T-helper 1 cell treated with Interleukin-12 subunit alpha and Interleukin-12 subunit beta and Interleukin-4 antibody, amounts not matched to agents 30 ng/mL and 1 ng/mL, for 36 hours (primary cell): ENCODE measurements around the gene CLPSL1. TPM values are rescaled to one million over a fixed set of nuclear protein-coding genes. Genes with fewer than 3 reads are reported as not detected.

Experiments
- intact Hi-C: fragments of 100-400 bp; cut with micrococcal nuclease; formaldehyde crosslinking; loops from one replicate; pipeline ENCODE4 v1.15.1; 2024
- total RNA-seq: library from RNA; stranded (reverse); gene quantifications from 2 replicates; pipeline ENCODE4 v1.2.3, GENCODE V29; 2022

CLPSL1 gene
- total RNA-seq, 1 donor from 2014 or later: not detected

GRCh38 chr6:35795453-35796071, 14.7 kb downstream of the CLPSL1 start:
- intact Hi-C loops: no loop called here

- intact Hi-C loops: no loop called here
Measured at GRCh38 chr6:35796236-35796635, 15.4 kb downstream of the CLPSL1 start.

- intact Hi-C loops: no loop called here
Measured at GRCh38 chr6:35797837-35798526, 17.2 kb downstream of the CLPSL1 start.

GRCh38 chr6:35798706-35799105, 17.9 kb downstream of the CLPSL1 start:
- intact Hi-C loops: no loop called here

- intact Hi-C loops: no loop called here
Measured at GRCh38 chr6:35801148-35801547, 20.3 kb downstream of the CLPSL1 start.

GRCh38 chr6:35804996-35805736, 24.3 kb downstream of the CLPSL1 start, which contains the start of gene LHFPL5:
Gene LHFPL5, plus strand, starts transcription at chr6:35805352. Its CDS starts 319 bp downstream, at chr6:35805671.
- intact Hi-C loops: no loop called here

- intact Hi-C loops: no loop called here
Measured at GRCh38 chr6:35808688-35809087, 27.9 kb downstream of the CLPSL1 start.

- intact Hi-C loops: no loop called here
Measured at GRCh38 chr6:35809809-35810208, 29.0 kb downstream of the CLPSL1 start.

GRCh38 chr6:35810971-35811698, 30.3 kb downstream of the CLPSL1 start:
- intact Hi-C loops: no loop called here

- intact Hi-C loops: no loop called here
Measured at GRCh38 chr6:35811699-35811995, 30.8 kb downstream of the CLPSL1 start.

- intact Hi-C loops: no loop called here
Measured at GRCh38 chr6:35817515-35817914, 36.7 kb downstream of the CLPSL1 start.

GRCh38 chr6:35823601-35824000, 42.8 kb downstream of the CLPSL1 start:
- intact Hi-C loops: no loop called here

GRCh38 chr6:35824552-35825192, 43.9 kb downstream of the CLPSL1 start:
- intact Hi-C loops: no loop called here

- intact Hi-C loops: no loop called here
Measured at GRCh38 chr6:35829306-35829705, 48.5 kb downstream of the CLPSL1 start.

GRCh38 chr6:35831257-35832007, 50.6 kb downstream of the CLPSL1 start:
- intact Hi-C loops: no loop called here

- intact Hi-C loops: no loop called here
Measured at GRCh38 chr6:35833536-35833935, 52.7 kb downstream of the CLPSL1 start.
